GM12878 (cell line): ENCODE data around the gene IGFLR1. TPM values are rescaled to one million over a fixed set of nuclear protein-coding genes. Genes with fewer than 3 reads are reported as not detected.

Experiments
- BACH1 ChIP-seq: fragments of 450-650 bp; IDR thresholded peaks from 2 replicates; pipeline ENCODE4 v1.6.1; 2017; ENCODE audit warnings: mild to moderate bottlenecking, borderline replicate concordance
- CHD2 ChIP-seq: IDR thresholded peaks from 2 replicates; pipeline ENCODE4 v1.6.1; 2011; ENCODE audit warnings: low read depth, low read length, improper control_type of control experiment, borderline replicate concordance
- CREB1 ChIP-seq: IDR thresholded peaks from 2 replicates; pipeline ENCODE4 v1.6.1; 2012; ENCODE audit warnings: low read depth, mild to moderate bottlenecking, inconsistent platforms
- EED ChIP-seq: sonication (generic); IDR thresholded peaks from 2 replicates; pipeline ENCODE4 v1.6.1; 2016; ENCODE audit warnings: antibody characterized with exemption, low read depth
- ELK1 ChIP-seq: IDR thresholded peaks from 2 replicates; pipeline ENCODE4 v1.6.1; 2012; ENCODE audit warnings: low read depth, low read length, improper control_type of control experiment
- ETV6 ChIP-seq, 2 experiments: fragments of 450-650 bp in 1 of 2; IDR thresholded peaks in 1 of 2; conservative IDR thresholded peaks in 1 of 2; 2 replicates each; pipeline ENCODE4 v1.6.1; 2014; ENCODE audit warnings: antibody characterized with exemption in 1 of 2, borderline replicate concordance in 1 of 2, low read depth in 1 of 2, mild to moderate bottlenecking in 1 of 2, moderate library complexity in 1 of 2
- HDAC6 ChIP-seq: fragments of 200-600 bp; sonication (generic); IDR thresholded peaks from one replicate; pipeline ENCODE4 v1.8.0; 2017; ENCODE audit warnings: antibody characterized with exemption; ENCODE audit not compliant: unreplicated experiment
- KAT2A ChIP-seq: conservative IDR thresholded peaks from 2 replicates; pipeline ENCODE4 v1.6.1; 2011; ENCODE audit warnings: low read depth, low read length; ENCODE audit not compliant: control insufficient read depth
- KDM1A ChIP-seq: fragments of 200-600 bp; sonication (generic); IDR thresholded peaks from 2 replicates; pipeline ENCODE4 v1.6.1; 2016; ENCODE audit warnings: borderline replicate concordance
- LARP7 ChIP-seq: fragments of 450-650 bp; IDR thresholded peaks from 2 replicates; pipeline ENCODE4 v1.6.1; 2017; ENCODE audit warnings: mild to moderate bottlenecking
- MEF2B ChIP-seq: fragments of 450-650 bp; IDR thresholded peaks from 2 replicates; pipeline ENCODE4 v1.6.1; 2018; ENCODE audit warnings: mild to moderate bottlenecking, moderate library complexity; ENCODE audit not compliant: partially characterized antibody, poor library complexity, severe bottlenecking
- MYB ChIP-seq: fragments of 150-350 bp; IDR thresholded peaks from 2 replicates; pipeline ENCODE4 v1.6.1; 2014; ENCODE audit warnings: mild to moderate bottlenecking, low read depth, low read length, borderline replicate concordance
- NR2C2 ChIP-seq: IDR thresholded peaks from 2 replicates; pipeline ENCODE4 v1.6.1; 2011; ENCODE audit warnings: borderline replicate concordance, low read depth; ENCODE audit not compliant: control insufficient read depth, insufficient read length
- NRF1 ChIP-seq: conservative IDR thresholded peaks from 2 replicates; pipeline ENCODE4 v1.6.1; 2011; ENCODE audit warnings: mild to moderate bottlenecking, low read depth, low read length, improper control_type of control experiment
- PBX3 ChIP-seq: IDR thresholded peaks from 2 replicates; pipeline ENCODE4 v1.6.1; 2011; ENCODE audit warnings: mild to moderate bottlenecking, low read depth, low read length, moderate library complexity; ENCODE audit not compliant: insufficient replicate concordance
- POLR2A ChIP-seq: IDR thresholded peaks from 2 replicates; pipeline ENCODE4 v1.6.1; 2011; ENCODE audit warnings: low read depth, mild to moderate bottlenecking, low read length
- SMC3 ChIP-seq: IDR thresholded peaks from 2 replicates; pipeline ENCODE4 v1.6.1; 2011; ENCODE audit warnings: low read length, improper control_type of control experiment, borderline replicate concordance
- SREBF2 ChIP-seq: IDR thresholded peaks from 2 replicates; pipeline ENCODE4 v1.6.1; 2012; ENCODE audit warnings: mild to moderate bottlenecking, low read length
- SRF ChIP-seq, 2 experiments: IDR thresholded peaks; 2 replicates each; pipeline ENCODE4 v1.6.1; 2011; ENCODE audit warnings: low read depth in 2 of 2, low read length in 2 of 2, mild to moderate bottlenecking in 1 of 2, moderate library complexity in 1 of 2
- SUPT20H ChIP-seq: IDR thresholded peaks from 2 replicates; pipeline ENCODE4 v1.6.1; 2011; ENCODE audit warnings: low read depth, mild to moderate bottlenecking, low read length, moderate library complexity, borderline replicate concordance; ENCODE audit not compliant: control insufficient read depth
- TAF1 ChIP-seq: IDR thresholded peaks from 2 replicates; pipeline ENCODE4 v1.6.1; 2011; ENCODE audit warnings: mild to moderate bottlenecking, low read depth, low read length, borderline replicate concordance
- TARDBP ChIP-seq: IDR thresholded peaks from 2 replicates; pipeline ENCODE4 v1.6.1; 2016; ENCODE audit warnings: borderline replicate concordance
- TCF3 ChIP-seq: IDR thresholded peaks from 2 replicates; pipeline ENCODE4 v1.6.1; 2012; ENCODE audit warnings: low read depth, mild to moderate bottlenecking, low read length, borderline replicate concordance; ENCODE audit not compliant: insufficient read depth
- ZBTB40 ChIP-seq: fragments of 450-650 bp; IDR thresholded peaks from 2 replicates; pipeline ENCODE4 v1.6.1; 2016; ENCODE audit warnings: mild to moderate bottlenecking, moderate library complexity, borderline replicate concordance
- ZSCAN29 ChIP-seq: fragments of 450-650 bp; IDR thresholded peaks from 2 replicates; pipeline ENCODE4 v1.6.1; 2017; ENCODE audit warnings: mild to moderate bottlenecking, moderate library complexity
- polyA plus RNA-seq, 11 experiments: library from polyadenylated mRNA; depleted of rRNA in 4 of 11; unstranded in 6 of 11; stranded (reverse) in 5 of 11; fragments of >200 nt; fragmentation: Nextera tagmentation in 4 of 11; fragmentation: Illumina TruSeq in 1 of 11; extraction: Ambion mirVana in 4 of 11; extraction: Trizol in 1 of 11; gene quantifications; 1 replicate in 1 of 11; 2 replicates in 10 of 11; pipeline versions ENCODE4 v1.2.1 to v1.2.3, GENCODE V29; 2011 to 2016; ENCODE audit warnings: inconsistent platforms in 2 of 11, missing spikeins in 2 of 11, low read depth in 1 of 11
- total RNA-seq, 4 experiments: library from RNA; depleted of rRNA in 3 of 4; stranded (reverse); fragments of >200 nt in 3 of 4; fragmentation: Illumina TruSeq in 1 of 4; extraction: Trizol in 1 of 4; gene quantifications; 2 replicates each; pipeline versions ENCODE4 v1.2.1 to v1.2.3, GENCODE V29; 2013 to 2021

The IGFLR1 gene
- total and polyA plus RNA-seq, 10 of the 15 experiments (the other 5 are each of a cell fraction or from before 2014, with no cell fraction given), result 2.5 to 39.9 (median 24.8) TPM

- TF ChIP-seq ZBTB40 (peak; percentile 59; the same call in 1 of the 2 replicates), HDAC6 (no peak), PBX3 (peak; percentile 46), CHD2 (peak; percentile 71), KAT2A (no peak), NRF1 (peak; percentile 50), MYB (no peak), TCF3 (0 out of 2 replicates have a peak, but pooled peaks have one; percentile 20), MEF2B (no peak), KDM1A (no peak), ELK1 (no peak), SRF (IDR thresholded peaks at IDR 0.05; ENCODE audit: low read depth in 2 of 2, low read length in 2 of 2) (no peak), ZSCAN29 (no peak), CREB1 (no peak; the same call in 1 of the 2 replicates), SUPT20H (no peak), POLR2A (peak; percentile 84), NR2C2 (no peak), BACH1 (peak; percentile 69), EED (no peak), TAF1 (peak; percentile 74), LARP7 (no peak), SREBF2 (no peak), TARDBP (no peak), SMC3 (no peak), ETV6 (conservative IDR thresholded peaks at IDR 0.05 in 1 of 2, IDR thresholded peaks at IDR 0.05 in 1 of 2; ENCODE audit: borderline replicate concordance in 1 of 2, low read depth in 1 of 2) (no peak)
Measured at GRCh38 chr19:35740423-35741202, 1.6 kb downstream of the IGFLR1 start (continued).
